ENCODE measurements around the gene ARHGEF6. TPM values are rescaled to one million over a fixed set of nuclear protein-coding genes. Genes with fewer than 3 reads are reported as not detected.

The ARHGEF6 gene
- total RNA-seq, 1 donor from 2014 or later: 32.4 TPM

GRCh38 chrX:136767104-136767941 lies 13.4 kb downstream of the ARHGEF6 start:
- intact Hi-C loops (cut with micrococcal nuclease): loop anchor here (1.0 to 5.0 kb wide), 6 partner anchors 12 to 140 kb away; partner anchors contain the start of gene RBMX
- ATAC-seq (ENCODE audit: low read depth) (peak; percentile 80), DNase-seq (peak; percentile 46)
- ChIA-PET POLR2A (interaction anchor here (0.7 to 5.8 kb wide), 20 partner anchors 12 to 624 kb away, joined by 3 to 53 read pairs (median 4); partner anchors contain the start of genes ARHGEF6 and RBMX), CTCF (interaction anchor here (0.9 to 2.4 kb wide), 7 partner anchors 14 to 157 kb away, joined by 3 to 8 read pairs (median 3); no protein-coding TSS in a partner anchor)
- Mint-ChIP-seq H3K4me1 (peaks cover 49% of the 10 kb centered on the region), H3K4me3 (peak overlapping the region; percentile 78), H3K27ac (peak overlapping the region; percentile 87), H3K9me3 (no peaks in the 10 kb centered on the region), H3K36me3 (ENCODE audit: low read depth) (peaks cover 2% of the 10 kb centered on the region), H3K27me3 (no peaks in the 10 kb centered on the region)
- no peak for TF ChIP-seq CTCF (IDR thresholded peaks at IDR 0.05)

- H3K36me3 Mint-ChIP-seq (ENCODE audit: low read depth): peaks cover 1% of the 10 kb centered on the region
- no peak for ATAC-seq (ENCODE audit: low read depth)
- peak overlapping the region; percentile 56 for H3K27ac Mint-ChIP-seq
These were observed 14.0 kb downstream of the ARHGEF6 start for GRCh38 chrX:136766785-136767103.

GRCh38 chrX:136765821-136766356 lies 14.8 kb downstream of the ARHGEF6 start:
- ATAC-seq (ENCODE audit: low read depth) (no peak), DNase-seq (no peak)
- Mint-ChIP-seq H3K9me3 (no peaks in the 10 kb centered on the region), H3K4me1 (peaks cover 56% of the 10 kb centered on the region), H3K27ac (peak overlapping the region; percentile 35), H3K4me3 (peak overlapping the region; percentile 52), H3K27me3 (no peaks in the 10 kb centered on the region), H3K36me3 (ENCODE audit: low read depth) (no peaks in the 10 kb centered on the region)
- CTCF ChIA-PET: interaction anchor here (0.8 to 1.4 kb wide), 4 partner anchors 12 to 157 kb away, joined by 3 to 5 read pairs (median 4); no protein-coding TSS in a partner anchor
- intact Hi-C loops (cut with micrococcal nuclease): loop anchor here (2.0 to 5.0 kb wide), 4 partner anchors 19 to 141 kb away; partner anchors contain the start of gene RBMX
- no peak for TF ChIP-seq CTCF (IDR thresholded peaks at IDR 0.05)
- POLR2A ChIA-PET: interaction anchor here (1.4 to 5.8 kb wide), 4 partner anchors 13 to 114 kb away, joined by 3 to 53 read pairs (median 25); partner anchors contain the start of genes ARHGEF6 and RBMX

More at GRCh38 chrX:136766785-136767103, 14.0 kb downstream of the ARHGEF6 start:
- H3K4me3 Mint-ChIP-seq: peak overlapping the region; percentile 78
- no peak for TF ChIP-seq CTCF (IDR thresholded peaks at IDR 0.05)
- POLR2A ChIA-PET: interaction anchor here (0.7 to 5.8 kb wide), 12 partner anchors 13 to 624 kb away, joined by 3 to 53 read pairs (median 6); partner anchors contain the start of genes ARHGEF6 and RBMX
- no peak for DNase-seq
- no peaks in the 10 kb centered on the region for H3K27me3 Mint-ChIP-seq
- H3K9me3 Mint-ChIP-seq: no peaks in the 10 kb centered on the region
- intact Hi-C loops (cut with micrococcal nuclease): loop anchor here (1.0 to 5.0 kb wide), 6 partner anchors 13 to 141 kb away; partner anchors contain the start of gene RBMX
- peaks cover 50% of the 10 kb centered on the region for H3K4me1 Mint-ChIP-seq
- CTCF ChIA-PET: interaction anchor here (0.8 to 2.4 kb wide), 6 partner anchors 14 to 158 kb away, joined by 3 to 8 read pairs (median 4); no protein-coding TSS in a partner anchor

- H3K27me3 Mint-ChIP-seq: no peaks in the 10 kb centered on the region
- no peak for ATAC-seq (ENCODE audit: low read depth)
- H3K27ac Mint-ChIP-seq: no peak overlapping the region
- intact Hi-C loops (cut with micrococcal nuclease): no loop called here
- no peak for DNase-seq
- TF ChIP-seq CTCF (IDR thresholded peaks at IDR 0.05): no peak
- no peaks in the 10 kb centered on the region for H3K9me3 Mint-ChIP-seq
- H3K4me1 Mint-ChIP-seq: peaks cover 61% of the 10 kb centered on the region
- ChIA-PET POLR2A (interaction anchor here (0.7 to 5.8 kb wide), 4 partner anchors 11 to 115 kb away, joined by 3 to 46 read pairs (median 4); partner anchors contain the start of gene RBMX), CTCF (no interaction called here)
- H3K4me3 Mint-ChIP-seq: no peak overlapping the region
- H3K36me3 Mint-ChIP-seq (ENCODE audit: low read depth): no peaks in the 10 kb centered on the region
These were observed 16.5 kb downstream of the ARHGEF6 start for GRCh38 chrX:136764206-136764605.
